OCI-LY7 (cell line): ENCODE measurements around the gene GAST.

ENCODE experiments used
- CTCF ChIP-seq: fragments of 200-600 bp; sonication (generic); conservative IDR thresholded peaks from 2 replicates; pipeline ENCODE4 v1.5.1; 2014; ENCODE audit warnings: mild to moderate bottlenecking, antibody characterized with exemption, low read length, moderate library complexity, mixed read lengths
- EZH2phosphoT487 ChIP-seq: fragments of 200-600 bp; sonication (generic); IDR thresholded peaks from 2 replicates; pipeline ENCODE4 v1.6.1; 2018; ENCODE audit warnings: low read depth, borderline replicate concordance, mild to moderate bottlenecking, mixed run types, antibody characterized with exemption, low read length, moderate library complexity, mixed read lengths

GRCh38 chr17:41711669-41712400, at the start of gene GAST:
- TF ChIP-seq CTCF = no peak
- TF ChIP-seq EZH2phosphoT487 = no peak
